ENCODE results near the gene DENND1C.

DENND1C gene, protein sequence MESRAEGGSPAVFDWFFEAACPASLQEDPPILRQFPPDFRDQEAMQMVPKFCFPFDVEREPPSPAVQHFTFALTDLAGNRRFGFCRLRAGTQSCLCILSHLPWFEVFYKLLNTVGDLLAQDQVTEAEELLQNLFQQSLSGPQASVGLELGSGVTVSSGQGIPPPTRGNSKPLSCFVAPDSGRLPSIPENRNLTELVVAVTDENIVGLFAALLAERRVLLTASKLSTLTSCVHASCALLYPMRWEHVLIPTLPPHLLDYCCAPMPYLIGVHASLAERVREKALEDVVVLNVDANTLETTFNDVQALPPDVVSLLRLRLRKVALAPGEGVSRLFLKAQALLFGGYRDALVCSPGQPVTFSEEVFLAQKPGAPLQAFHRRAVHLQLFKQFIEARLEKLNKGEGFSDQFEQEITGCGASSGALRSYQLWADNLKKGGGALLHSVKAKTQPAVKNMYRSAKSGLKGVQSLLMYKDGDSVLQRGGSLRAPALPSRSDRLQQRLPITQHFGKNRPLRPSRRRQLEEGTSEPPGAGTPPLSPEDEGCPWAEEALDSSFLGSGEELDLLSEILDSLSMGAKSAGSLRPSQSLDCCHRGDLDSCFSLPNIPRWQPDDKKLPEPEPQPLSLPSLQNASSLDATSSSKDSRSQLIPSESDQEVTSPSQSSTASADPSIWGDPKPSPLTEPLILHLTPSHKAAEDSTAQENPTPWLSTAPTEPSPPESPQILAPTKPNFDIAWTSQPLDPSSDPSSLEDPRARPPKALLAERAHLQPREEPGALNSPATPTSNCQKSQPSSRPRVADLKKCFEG

GRCh38 chr19:6481541-6482342 is at the start of gene DENND1C:
Gene DENND1C (minus strand): TSS chr19:6481787. CDS start chr19:6481695, 92 bp downstream.
- DNase-seq: no peak

DNA sequence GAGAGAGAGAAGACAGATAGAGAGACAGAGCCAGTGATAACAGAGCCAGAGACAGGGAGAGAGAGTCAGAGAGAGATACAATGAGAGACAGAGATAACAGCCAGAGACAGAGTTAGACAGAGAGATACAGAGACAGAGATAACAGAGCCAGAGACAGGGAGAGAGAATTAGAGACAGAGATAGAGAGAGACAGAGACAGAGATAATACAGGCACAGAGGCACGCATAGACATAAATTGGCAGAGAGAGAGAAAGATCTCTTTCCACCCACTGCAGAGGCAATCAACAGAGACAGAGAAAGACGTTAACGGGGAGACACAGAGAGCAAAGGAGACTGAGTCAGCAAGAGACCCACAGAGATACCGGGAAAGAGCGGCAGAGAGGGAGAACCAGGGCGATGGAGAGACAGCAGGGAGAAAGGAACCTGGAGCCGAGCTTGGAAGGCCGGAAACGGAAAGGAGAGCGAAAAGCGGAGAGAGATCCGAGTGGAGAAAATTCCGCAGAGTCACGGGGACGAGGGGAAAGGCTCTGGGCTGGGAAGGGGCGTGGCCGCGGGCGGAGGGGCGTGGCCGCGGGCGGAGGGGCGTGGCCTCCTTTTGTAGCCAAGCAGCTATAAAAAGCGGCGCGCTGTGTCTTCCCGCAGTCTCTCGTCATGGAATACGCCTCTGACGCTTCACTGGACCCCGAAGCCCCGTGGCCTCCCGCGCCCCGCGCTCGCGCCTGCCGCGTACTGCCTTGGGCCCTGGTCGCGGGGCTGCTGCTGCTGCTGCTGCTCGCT is 49.0 kb upstream of the DENND1C start, which contains the start of gene TNFSF9:
TNFSF9 (plus strand) TSS at position 641 of the 777 bp plus-strand sequence; CDS start at position 652, 11 bp downstream.
- peak in 1 of 2 experiments; percentile 58 for DNase-seq

DNA sequence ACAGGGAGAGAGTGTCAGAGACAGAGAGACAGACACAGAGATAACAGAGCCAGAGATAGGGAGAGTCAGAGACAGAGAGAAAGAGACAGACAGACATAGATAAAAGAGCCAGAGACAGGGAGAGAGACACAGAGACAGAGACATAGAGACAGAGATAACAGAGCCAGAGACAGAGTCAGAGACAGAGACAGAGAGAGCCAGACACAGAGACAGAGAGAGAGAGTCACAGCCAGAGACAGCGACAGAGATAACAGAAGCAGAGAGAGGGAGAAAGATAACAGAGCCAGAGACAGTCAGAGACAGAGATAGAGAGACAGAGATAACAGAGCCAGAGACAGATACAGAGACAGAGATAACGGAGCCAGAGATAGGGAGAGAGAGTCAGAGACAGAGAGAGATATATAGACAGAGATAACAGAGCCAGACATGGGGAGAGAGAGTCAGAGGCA is 48.4 kb upstream of the DENND1C start:
- DNase-seq: no peak

DNA sequence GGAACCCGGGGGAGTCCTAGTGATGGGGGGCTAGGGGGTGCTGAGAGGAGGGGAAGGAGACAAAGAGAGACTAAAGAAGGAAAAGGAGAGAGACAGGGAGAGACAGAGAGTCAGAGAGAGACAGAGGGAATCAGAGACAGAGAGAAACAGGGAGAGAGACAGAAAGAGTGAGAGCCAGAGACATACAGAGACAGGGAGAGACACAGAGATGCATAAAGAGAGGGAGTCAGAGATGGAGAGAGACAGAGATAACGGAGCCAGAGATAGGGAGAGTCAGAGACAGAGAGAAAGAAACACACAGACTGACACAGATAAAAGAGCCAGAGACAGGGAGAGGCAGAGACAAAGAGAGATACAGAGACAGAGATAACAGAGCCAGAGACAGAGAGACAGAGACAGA is 47.8 kb upstream of the DENND1C start:
- DNase-seq: no peak

- no peak for DNase-seq
Observed at GRCh38 chr19:6528544-6529121, 47.0 kb upstream of the DENND1C start.

- DNase-seq: no peak
Observed at GRCh38 chr19:6527893-6528543, 46.4 kb upstream of the DENND1C start.

GRCh38 chr19:6524311-6524710 is 42.7 kb upstream of the DENND1C start:
- no peak for DNase-seq

DNA sequence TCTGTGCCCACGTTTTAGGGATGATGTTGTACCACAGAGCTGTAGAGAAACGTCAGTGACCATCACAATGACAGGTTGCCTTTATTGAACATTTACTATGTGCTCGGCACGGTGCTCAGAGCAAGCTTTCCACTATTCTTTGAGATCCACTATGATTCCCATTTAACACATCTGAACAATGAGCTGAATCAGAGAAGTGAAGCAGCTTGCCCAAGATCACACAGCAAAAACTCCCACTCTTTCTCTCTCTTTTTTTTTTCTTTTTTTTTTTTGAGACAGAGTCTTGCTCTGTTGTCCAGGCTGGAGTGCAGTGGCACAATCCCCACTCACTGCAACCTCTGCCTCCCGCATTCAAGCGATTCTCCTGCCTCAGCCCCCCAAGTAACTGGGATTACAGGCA is 41.1 kb upstream of the DENND1C start:
- no peak for DNase-seq

GRCh38 chr19:6521718-6522646 is 40.4 kb upstream of the DENND1C start:
- no peak for DNase-seq

GRCh38 chr19:6519289-6519688 is 37.7 kb upstream of the DENND1C start:
- no peak for DNase-seq

GRCh38 chr19:6518145-6518911 is 36.7 kb upstream of the DENND1C start:
- no peak for DNase-seq

DNA sequence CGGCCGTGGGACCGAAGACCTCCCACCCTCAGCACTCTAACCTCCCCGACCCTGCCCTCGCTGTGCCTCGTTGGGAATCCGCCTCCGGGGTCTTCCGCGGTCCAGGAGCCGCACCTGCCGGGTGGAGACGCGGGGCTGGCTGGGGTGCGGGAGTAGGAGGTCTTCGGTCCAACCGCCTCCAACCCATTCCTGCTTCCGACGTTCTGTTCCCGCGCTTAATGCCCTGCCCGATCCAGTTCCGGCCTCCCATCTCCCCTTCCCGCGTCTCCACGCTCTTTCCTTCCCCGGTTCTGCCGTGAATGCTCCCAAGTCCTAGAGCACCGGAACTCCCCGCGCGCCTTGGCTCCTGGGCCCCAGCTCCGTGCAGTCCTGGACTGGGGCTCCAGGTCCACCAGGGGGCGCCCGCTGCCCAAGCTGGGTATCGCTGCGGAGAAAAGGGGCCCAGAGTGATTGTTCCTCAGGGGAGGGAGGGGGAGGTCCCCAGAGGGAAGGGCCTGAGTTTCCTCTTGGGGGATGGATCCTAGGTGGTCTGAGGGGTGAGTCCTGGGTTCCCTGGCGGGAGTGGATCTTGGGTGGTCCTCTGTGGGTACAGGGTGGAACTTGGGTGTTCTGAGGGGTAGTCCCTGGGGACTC is 35.2 kb upstream of the DENND1C start:
- DNase-seq: peak; percentile 51 to 89

DNA sequence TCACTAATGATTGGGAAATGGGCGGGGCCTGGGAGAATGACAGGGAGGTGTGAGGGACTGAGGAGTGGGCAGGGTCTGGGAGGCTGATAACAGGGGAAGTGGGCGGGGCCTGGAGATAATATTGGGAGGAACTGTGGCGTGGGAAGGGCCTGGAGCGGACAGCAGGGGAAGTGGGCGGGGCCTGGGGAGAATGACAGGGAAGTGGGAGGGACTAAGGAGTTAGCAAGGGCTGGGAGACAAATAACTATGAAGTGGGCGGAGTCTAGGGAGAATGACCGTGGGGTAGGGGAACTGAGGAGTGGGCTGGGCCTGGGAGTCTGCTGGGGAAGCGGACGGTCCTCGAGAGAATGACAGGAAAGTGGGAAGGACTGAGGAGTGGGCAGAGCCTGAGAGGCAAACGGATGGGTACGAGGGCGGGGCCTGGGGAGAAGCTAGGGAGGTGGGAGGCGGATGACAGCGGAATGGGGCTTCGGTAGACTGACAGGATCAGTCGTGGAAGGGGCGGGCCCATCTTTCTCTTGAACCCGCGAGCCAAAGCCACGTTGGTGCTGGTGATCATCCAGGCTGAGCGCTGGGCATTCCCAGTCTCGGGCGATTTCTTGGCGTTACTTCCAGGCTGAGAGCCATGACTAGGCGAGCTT is 34.6 kb upstream of the DENND1C start:
- peak in 1 of 2 experiments; percentile 79 for DNase-seq

GRCh38 chr19:6514926-6515544 is 33.4 kb upstream of the DENND1C start:
- DNase-seq: no peak

DNA sequence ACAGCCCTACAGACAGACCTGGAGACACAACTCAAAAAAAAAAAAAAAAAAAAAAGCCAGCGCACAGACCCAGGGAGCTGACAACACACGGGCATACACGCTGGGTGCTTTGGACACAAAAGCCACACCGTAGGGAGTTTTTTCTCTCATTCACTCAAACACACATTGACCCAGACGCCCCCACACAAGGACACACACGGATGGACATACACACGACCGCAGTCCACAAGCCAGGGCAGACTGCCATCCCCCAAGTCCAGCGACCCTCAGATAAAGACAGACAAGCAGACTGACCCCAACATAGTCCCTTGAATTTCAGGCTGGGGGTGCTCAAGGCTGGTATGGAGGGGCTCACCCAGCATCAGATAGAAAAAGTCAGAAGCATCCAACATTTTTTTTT is 32.5 kb upstream of the DENND1C start:
- DNase-seq: no peak

DNA sequence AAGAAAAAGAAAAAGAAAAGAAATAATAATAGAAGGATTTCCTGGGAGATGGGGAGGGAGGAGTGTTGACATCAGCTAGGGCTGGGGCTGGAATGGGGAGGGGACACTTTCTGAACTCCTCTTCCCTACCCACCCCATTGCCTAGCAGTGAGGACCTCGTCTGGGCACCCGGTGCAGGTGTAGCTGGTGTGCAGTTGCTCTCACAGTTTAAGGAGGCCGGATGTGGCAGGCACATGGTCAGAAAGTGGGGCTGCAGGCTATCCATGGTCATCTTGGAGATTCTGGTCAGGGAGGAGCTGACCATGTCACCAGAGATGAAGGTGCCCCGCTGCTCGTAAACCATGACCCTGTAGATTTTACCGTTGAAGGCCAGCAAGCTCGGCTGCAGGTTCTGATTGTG is 29.0 kb upstream of the DENND1C start:
- DNase-seq: no peak

GRCh38 chr19:6509118-6509971 is 27.8 kb upstream of the DENND1C start:
- DNase-seq: no peak
